Activated CD4-positive, alpha-beta T cell treated with anti-CD3 and anti-CD28 coated beads for 24 hours (primary cell): Measurements from ENCODE around the gene OOSP1.
"Not testable (repeated sequence)": the region's sequence is repeated elsewhere in the genome, so short reads cannot be mapped to it uniquely, and the experiment has no call there.

ENCODE experiments used
- DNase-seq, 2 donors: peaks; one replicate each; pipeline ENCODE4 v3.0.0-alpha.2; 2020; ENCODE audit warnings: low read depth in 2 of 2

The OOSP1 gene

DNA sequence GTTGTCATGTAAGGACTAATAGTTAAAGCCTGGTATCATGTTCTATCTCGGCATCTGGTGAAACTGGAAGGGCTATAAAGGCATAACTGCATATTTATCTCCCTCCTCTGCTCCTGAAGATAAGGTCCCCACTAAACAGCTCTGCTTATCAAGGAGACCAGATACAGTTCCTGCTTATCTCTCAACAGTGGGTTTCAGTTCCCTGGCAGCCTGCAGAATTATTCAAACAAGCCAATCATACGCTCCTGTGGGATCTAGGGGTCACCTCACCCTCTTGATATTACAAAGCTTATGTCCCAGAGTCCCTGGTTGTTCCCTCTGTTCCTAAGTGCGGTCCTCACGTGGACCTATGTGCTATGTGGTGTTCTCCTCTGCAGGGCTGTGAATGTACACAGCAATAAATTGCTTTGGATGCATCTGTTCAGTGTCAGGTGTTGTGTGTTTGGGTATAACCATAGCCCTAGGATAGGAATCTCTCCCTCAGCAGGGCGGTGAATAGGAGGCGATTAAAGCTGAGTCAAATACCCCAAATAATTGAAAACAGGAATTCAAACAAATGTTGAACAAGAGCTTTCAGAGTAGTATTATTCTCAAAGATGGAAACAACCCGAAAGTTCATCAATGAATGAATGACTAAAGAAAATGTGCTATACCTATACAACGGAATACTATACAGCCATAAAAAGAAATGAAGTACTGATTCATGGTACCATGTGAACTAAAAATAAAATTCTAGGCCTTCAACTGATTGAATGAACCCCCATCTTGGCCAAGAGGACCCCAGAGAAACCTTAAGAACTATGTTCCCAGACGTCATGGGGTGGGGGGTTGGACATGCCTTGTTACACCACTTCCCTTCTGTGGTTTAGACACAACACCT, 22.5 kb downstream of the OOSP1 start:
- DNase-seq: no peak

DNA sequence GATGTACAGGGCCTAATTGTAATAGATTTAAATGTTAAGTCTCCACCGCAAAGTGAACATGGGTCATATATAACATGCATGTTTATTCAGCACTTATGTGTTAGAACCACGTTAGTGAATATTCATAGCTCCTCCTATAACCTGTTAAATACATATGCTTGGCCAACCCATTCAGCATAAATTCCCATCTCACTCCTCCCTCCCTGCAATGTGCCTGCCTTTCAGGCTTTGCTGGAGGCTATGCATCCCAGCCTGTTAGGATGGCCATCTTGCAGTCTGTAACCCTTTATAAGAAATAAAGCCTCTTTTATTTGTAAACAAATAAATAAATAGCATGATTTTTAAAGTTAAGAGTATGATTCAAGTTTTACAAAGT, 23.9 kb downstream of the OOSP1 start:
- DNase-seq: no peak

DNA sequence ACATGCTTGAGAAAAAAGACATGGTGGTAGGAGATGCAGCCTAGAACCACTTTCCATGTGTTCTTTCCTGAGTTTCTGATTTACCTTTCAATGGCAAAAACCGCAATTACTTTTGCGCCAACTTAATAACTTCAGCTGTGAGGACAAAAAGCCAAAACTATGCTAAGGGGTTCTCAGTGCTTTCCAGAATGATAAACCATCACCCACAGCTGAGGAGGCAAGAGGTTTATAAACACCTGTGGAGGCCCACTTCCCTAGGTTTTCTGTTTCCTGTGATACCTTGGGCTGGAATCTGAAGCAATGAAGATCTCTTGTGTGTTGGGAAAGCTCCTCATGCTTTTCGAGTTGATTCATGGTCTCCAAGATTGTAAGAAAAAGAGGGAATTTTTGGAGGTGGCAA, 25.5 kb downstream of the OOSP1 start, which contains the start of gene OOSP4A:
OOSP4A (plus strand) TSS at position 301 of the 400 bp plus-strand sequence; CDS start at position 301, 0 bp downstream.
- no peak for DNase-seq

DNA sequence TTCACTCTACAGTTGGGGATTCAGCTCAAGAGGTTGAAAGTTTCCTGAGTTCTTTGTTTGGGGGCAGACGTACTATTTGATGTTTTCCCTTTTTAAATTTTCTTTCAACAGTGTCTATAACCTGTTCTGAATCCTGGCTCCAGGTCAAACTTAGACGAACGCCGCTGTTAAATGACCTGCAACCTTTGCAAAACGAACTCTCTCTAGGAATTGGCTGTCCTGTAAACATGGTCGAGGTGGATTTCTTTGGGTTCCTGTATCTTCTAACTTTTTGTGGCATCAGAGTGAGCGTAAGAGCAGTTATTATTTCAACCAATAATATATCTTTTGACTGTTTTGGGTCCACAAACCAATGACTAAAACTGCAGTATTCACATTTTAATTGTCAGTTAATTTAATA, 27.2 kb downstream of the OOSP1 start:
- no peak for DNase-seq

DNA sequence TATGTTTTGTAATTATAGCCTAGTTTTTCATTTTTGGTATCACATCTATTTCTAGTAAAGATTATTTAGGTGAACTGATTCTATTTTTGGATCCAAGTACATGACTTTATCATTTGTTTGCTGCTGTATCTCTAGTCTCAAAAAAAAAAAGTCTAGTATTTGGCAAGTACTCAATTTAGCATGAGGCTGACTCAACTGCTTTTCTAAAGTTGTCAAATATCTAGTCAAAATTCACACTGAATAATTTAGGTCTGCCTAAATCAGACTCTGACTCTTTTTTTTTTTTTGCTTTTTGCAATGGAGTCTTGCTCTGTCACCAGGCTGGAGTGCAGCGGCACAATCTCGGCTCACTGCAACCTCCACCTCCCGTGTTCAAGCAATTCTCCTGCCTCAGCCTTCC, 28.0 kb downstream of the OOSP1 start:
- no peak for DNase-seq

DNA sequence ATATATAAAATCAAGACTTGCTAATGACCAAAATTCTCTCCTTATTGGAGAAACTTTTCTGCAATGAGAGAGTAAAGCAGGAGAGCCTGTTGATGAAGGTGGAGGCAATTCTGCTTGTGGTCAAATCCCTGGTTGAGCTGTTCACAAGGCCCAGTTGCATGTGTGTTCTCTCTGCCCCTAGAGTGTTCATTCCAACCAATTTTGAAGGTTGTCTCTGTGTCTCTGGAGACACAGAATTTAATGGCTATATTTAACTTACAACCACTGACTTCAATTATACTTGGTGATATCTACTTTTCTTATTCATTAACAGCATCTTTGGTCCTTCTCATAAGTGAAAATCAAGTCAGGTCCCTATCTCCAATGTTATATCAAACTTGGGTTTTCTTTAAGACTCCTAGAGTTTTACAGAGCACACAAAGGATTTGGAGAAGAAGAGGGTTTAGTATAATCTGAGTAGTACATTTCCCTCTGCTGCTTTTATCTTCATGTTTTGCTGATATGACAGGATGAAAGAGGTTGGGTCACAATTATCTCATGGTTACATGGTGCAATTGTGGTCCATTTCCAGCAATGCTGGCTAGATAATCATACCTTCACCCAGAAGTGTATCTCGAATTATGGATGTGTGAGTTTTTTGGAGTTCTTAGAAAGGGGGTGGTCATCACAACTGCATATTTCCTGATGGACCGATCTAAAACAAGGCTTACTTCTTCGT, 29.6 kb downstream of the OOSP1 start:
- DNase-seq: no peak

DNA sequence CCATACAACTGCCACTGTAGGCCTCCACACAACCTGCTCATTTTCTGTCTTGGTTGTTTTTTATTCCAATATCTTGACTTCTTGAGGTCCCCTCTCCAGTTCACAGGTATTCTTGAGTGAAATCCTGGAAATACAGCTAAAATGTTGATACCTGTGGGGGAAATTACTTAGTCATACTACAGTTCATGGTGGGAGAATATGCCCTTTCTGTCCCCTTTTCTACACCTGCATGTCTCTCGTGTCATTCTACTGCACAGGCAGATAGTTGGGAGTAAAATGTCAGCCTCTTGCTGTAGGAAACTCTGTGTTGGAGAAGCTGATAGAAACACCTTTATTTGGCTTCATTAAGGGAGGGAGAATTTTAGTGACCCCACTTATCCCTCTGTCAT, 30.2 kb downstream of the OOSP1 start:
- no peak for DNase-seq

DNA sequence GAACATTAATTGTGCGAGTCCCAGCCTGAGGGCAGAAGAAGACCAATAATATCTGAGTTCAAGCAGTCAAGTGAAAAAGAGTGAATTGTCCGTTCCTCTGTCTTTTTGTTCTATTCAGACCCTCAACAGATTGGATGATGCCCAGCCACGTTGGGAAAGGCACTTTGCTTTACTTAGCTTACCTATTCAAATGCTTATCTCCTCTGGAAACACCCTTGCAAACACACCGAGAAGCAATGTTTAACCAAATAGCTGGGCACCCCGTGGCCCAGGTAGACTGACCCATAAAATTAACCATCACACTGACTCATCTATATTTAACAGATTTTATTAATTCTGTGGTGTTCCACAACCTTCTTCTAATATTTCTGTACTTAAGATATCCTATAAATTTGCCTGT, 34.9 kb downstream of the OOSP1 start:
- no peak for DNase-seq

DNA sequence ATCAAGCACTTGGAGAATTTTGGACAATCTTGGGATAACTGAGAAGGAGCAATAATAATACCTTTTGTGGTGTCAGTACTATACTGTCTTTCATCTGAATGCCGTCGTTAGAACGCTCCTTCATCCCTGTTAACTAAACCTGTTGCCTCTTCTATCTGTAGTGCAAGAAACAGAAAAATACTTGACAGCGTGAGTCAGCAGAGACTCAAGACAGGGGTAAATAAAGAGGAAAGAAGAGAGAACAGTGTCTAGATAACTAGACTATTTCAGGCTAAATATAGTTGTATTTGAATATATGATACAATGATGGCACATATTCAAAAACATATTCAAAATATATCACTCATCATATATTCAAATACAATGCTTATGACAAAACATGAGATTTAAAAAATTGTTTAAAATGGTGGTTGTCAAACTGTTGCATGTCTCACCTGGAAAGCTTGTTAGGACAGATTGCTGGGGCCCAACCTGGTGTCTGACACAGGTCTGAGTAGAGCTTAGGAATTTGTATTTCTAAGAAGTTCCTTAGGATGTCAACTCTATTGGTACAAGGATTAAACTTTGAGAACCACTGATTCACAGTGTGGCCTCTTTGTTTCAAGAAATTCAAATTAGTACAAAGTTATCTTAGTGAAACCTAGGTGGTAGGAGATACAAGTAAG, 43.0 kb downstream of the OOSP1 start:
- DNase-seq: no peak

DNA sequence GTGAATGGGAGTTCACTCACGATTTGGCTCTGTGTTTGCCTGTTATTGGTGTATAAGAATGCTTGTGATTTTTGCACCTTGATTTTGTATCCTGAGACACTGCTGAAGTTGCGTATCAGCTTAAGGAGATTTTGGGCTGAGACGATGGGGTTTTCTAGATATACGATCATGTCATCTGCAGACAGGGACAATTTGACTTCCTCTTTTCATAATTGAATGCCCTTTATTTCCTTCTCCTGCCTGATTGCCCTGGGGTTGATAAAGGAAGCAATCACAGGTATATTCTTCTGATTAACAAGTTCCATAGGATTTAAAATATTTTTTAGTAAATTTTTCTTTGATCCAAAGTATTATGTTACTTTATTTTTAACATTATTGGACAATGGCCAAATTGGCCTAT, 43.8 kb downstream of the OOSP1 start:
- not testable (repeated sequence) for DNase-seq

DNA sequence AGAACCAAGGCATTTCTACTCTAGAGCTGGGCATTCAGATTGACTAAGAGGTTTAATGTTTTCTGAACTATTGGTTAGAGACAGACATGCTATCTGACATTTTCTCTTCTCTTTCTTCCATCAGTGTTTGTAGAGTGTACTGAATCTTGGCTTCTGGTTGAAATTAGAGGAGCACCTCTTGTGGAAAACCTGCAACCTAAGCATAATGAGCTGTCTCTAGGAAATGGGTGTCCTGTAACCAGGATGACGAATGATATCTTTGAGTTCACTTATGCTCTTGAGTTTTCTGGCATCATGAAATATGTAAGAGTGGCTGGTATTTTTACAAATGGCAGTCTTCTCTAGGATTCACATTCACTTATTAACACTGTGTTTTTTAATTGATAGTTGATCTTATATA, 45.0 kb downstream of the OOSP1 start:
- no peak for DNase-seq

DNA sequence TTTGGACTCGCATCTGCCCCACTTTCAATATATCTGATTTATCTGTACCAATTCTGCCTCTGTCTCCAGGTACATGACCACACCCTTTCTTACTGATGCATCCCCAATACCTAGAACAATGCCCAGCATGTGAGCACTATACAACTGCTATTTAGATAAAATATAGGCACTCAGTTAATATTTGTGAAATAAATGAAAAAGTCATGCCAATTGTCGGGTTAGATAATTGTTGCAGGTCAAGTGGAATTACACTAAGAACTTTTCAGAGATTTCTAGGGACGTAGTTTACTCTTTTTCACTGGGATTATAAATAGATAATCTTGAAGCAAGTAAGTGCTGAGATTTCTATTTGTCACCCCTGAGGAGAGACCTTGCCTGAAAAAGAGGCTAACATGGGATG, 46.1 kb downstream of the OOSP1 start:
- no peak for DNase-seq

DNA sequence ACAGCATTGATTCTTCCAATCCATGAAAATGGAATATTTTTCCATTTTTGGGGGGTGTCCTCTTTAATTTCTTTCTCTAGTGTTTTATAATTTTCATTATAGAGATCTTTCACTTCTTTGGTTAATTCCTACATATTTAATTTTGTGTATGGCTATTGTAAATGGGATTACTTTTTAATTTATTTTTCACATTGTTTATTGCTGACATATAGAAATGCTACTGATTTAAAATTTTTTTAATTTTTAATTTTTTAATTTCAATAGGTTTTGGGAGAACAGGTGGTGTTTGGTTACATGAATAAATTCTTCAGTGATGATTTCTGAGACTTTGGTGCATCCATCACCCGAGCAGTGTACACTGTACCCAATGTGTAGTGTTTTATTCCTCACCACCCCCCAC, 52.2 kb downstream of the OOSP1 start:
- no peak for DNase-seq

DNA sequence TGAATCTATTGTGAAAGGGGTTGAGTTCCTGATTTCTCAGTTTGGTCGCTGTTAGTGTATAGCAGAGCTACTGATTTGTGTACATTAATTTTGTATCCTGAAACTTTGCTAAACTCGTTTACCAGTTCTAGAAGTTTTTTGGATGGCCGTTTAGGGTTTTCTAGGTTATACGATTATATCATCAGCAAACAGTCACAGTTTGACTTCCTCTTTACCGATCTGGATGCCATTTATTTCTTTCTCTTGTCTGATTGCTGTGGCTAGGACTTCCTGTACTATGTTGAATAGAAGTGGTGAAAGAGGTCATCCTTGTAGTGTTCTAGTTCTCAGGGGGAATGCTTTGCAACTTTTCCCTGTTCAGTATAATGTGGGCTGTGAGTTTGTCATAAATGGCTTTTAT, 54.2 kb downstream of the OOSP1 start:
- DNase-seq: no peak

DNA sequence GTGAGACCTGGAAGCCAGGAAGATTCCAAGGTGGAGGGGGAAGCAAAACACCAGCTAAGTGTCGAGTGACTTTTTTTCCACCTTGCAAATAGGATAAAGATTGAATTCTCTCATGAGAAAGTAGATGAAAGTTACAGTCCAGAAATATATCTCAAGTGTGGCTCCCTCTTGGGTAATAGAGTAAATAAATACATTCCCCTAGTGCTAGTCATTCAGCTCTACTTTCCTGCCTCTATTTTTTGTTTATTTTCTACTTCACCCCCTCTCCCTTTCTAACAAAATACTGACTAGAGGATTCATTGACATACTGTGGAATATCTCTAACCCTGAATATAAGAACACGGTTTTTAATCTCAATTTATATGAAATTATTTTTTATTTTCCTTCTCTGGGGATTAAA, 59.6 kb downstream of the OOSP1 start:
- DNase-seq: no peak

DNA sequence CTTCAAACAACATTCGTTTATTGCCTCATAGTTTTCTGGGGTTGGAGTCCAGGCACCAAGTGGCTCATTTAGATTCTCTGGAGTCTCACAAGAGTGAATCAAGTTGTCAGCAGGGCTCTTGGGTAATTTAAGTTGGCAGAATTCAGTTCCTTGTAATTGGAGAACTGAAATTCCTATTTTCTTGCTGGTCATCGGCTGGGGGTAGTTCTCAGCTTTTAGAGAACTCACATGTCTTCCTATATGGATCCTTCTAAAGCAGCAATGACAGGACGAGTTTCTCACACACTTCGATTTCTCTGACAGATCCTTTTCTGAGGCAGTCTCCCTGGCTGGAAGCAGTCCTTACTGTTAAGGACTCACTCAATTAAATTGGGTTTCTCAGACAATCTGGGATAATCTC, 61.5 kb downstream of the OOSP1 start:
- DNase-seq: no peak

DNA sequence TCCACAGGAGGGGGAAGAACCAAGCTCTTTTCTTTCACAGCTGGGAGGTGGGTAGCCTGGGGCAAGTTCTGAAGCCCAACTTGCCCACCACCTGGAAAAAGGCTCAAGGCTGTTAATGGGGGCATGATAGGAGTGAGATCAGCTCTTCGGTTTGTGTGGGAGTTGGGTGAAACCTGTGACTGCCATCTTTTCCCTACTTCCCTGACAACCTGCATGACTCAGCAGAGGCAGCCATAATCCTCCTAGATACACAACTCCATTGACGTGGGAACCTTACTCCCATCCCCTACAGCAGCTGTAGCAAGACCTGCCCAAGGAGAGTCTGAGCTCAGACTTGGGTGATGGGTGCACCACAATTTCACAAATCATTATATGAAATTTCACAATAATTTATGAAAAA, 65.5 kb downstream of the OOSP1 start:
- DNase-seq: no peak

DNA sequence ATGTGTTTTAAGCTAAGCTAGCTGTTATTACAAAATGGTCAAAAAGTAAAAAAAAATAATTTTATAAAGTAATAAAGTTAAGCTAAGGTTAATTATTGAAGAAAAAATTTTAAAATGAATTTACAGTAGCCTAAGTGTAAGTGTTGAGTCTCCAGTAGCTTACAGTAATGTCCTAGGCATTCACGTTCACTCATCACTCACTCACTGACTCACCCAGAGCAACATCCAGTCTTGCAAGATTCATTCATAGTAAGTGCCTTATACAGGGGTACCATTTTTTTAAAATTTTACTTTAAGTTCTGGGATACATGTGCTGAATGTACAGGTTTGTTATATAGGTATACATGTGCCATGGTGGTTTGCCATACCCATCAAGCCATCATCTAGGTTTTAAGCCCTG, 67.1 kb downstream of the OOSP1 start:
- DNase-seq: no peak
